ENCODE data around the gene MLEC. TPM values are rescaled to one million over a fixed set of nuclear protein-coding genes. Genes with fewer than 3 reads are reported as not detected.

MLEC gene
- total and polyA plus RNA-seq, 2 donors (not counting 1 experiment from before 2014, with no cell fraction given), result 56.4 to 120 TPM

GRCh38 chr12:120700886-120701285 lies 13.9 kb downstream of the MLEC start:
- TF ChIP-seq EZH2 (IDR thresholded peaks at IDR 0.05; ENCODE audit: low read length, missing control alignments), result no peak
- H3K27ac ChIP-seq (ENCODE audit: insufficient read depth, low read length), result no peak overlapping the region
- no peaks in the 10 kb centered on the region for H3K79me2 ChIP-seq (ENCODE audit: control insufficient read depth, insufficient read depth, low read length)
- H4K20me1 ChIP-seq (ENCODE audit: control insufficient read depth, extremely low read depth, insufficient read depth, low read length), result no peaks in the 10 kb centered on the region
- H3K9me3 ChIP-seq (ENCODE audit: control insufficient read depth, insufficient read depth, low read depth, low read length), result no peaks in the 10 kb centered on the region
- no peaks in the 10 kb centered on the region for H3K27me3 ChIP-seq (ENCODE audit: control insufficient read depth, insufficient read depth, low read length)
- no peak overlapping the region for H3K9ac ChIP-seq (ENCODE audit: insufficient read depth, low read length)
- no peak for DNase-seq (ENCODE audit: low read depth in 2 of 2)
- H3K4me2 ChIP-seq (ENCODE audit: extremely low read depth, insufficient read depth, low read length), result no peak overlapping the region
- no peak overlapping the region for H2AFZ ChIP-seq (ENCODE audit: low read length)
- H3K4me3 ChIP-seq (replicated peaks in 1 of 4; ENCODE audit: control extremely low read depth in 1 of 4, insufficient read depth in 1 of 4, low read depth in 3 of 4, low read length in 4 of 4), result no peak overlapping the region
- H3K4me1 ChIP-seq (ENCODE audit: control insufficient read depth, extremely low read depth, insufficient read depth, low read length), result no peaks in the 10 kb centered on the region
- H3K36me3 ChIP-seq (ENCODE audit: control insufficient read depth, insufficient read depth, low read length), result peaks cover 20% of the 10 kb centered on the region

- Histone ChIP-seq H2AFZ (ENCODE audit: low read length) (no peak overlapping the region), H3K4me3 (replicated peaks in 1 of 4; ENCODE audit: control extremely low read depth in 1 of 4, insufficient read depth in 1 of 4, low read depth in 3 of 4, low read length in 4 of 4) (no peak overlapping the region), H3K36me3 (ENCODE audit: control insufficient read depth, insufficient read depth, low read length) (peaks cover 15% of the 10 kb centered on the region), H3K4me1 (ENCODE audit: control insufficient read depth, extremely low read depth, insufficient read depth, low read length) (no peaks in the 10 kb centered on the region), H3K9me3 (ENCODE audit: control insufficient read depth, insufficient read depth, low read depth, low read length) (no peaks in the 10 kb centered on the region), H4K20me1 (ENCODE audit: control insufficient read depth, extremely low read depth, insufficient read depth, low read length) (no peaks in the 10 kb centered on the region), H3K9ac (ENCODE audit: insufficient read depth, low read length) (no peak overlapping the region), H3K4me2 (ENCODE audit: extremely low read depth, insufficient read depth, low read length) (no peak overlapping the region), H3K79me2 (ENCODE audit: control insufficient read depth, insufficient read depth, low read length) (no peaks in the 10 kb centered on the region), H3K27me3 (ENCODE audit: control insufficient read depth, insufficient read depth, low read length) (no peaks in the 10 kb centered on the region), H3K27ac (ENCODE audit: insufficient read depth, low read length) (no peak overlapping the region)
- no peak for TF ChIP-seq EZH2 (IDR thresholded peaks at IDR 0.05; ENCODE audit: low read length, missing control alignments)
- TF ChIP-seq CTCF (conservative IDR thresholded peaks at IDR 0.05 in 1 of 2, IDR thresholded peaks at IDR 0.05 in 1 of 2; ENCODE audit: low read depth in 1 of 2, low read length in 2 of 2), result no peak
- no peak for DNase-seq (ENCODE audit: low read depth in 2 of 2)
Measured at GRCh38 chr12:120702637-120703036, 15.7 kb downstream of the MLEC start.

GRCh38 chr12:120703311-120703942 lies 16.5 kb downstream of the MLEC start:
- H3K4me3 ChIP-seq (replicated peaks in 1 of 4; ENCODE audit: control extremely low read depth in 1 of 4, insufficient read depth in 1 of 4, low read depth in 3 of 4, low read length in 4 of 4), result no peak overlapping the region
- H3K79me2 ChIP-seq (ENCODE audit: control insufficient read depth, insufficient read depth, low read length), result no peaks in the 10 kb centered on the region
- TF ChIP-seq CTCF (conservative IDR thresholded peaks at IDR 0.05 in 1 of 2, IDR thresholded peaks at IDR 0.05 in 1 of 2; ENCODE audit: low read depth in 1 of 2, low read length in 2 of 2) (no peak), EZH2 (IDR thresholded peaks at IDR 0.05; ENCODE audit: low read length, missing control alignments) (no peak)
- H3K4me2 ChIP-seq (ENCODE audit: extremely low read depth, insufficient read depth, low read length), result no peak overlapping the region
- H3K27me3 ChIP-seq (ENCODE audit: control insufficient read depth, insufficient read depth, low read length), result no peaks in the 10 kb centered on the region
- peaks cover 14% of the 10 kb centered on the region for H3K36me3 ChIP-seq (ENCODE audit: control insufficient read depth, insufficient read depth, low read length)
- H3K9ac ChIP-seq (ENCODE audit: insufficient read depth, low read length), result no peak overlapping the region
- no peaks in the 10 kb centered on the region for H3K9me3 ChIP-seq (ENCODE audit: control insufficient read depth, insufficient read depth, low read depth, low read length)
- no peak overlapping the region for H3K27ac ChIP-seq (ENCODE audit: insufficient read depth, low read length)
- H3K4me1 ChIP-seq (ENCODE audit: control insufficient read depth, extremely low read depth, insufficient read depth, low read length), result no peaks in the 10 kb centered on the region
- H2AFZ ChIP-seq (ENCODE audit: low read length), result no peak overlapping the region
- H4K20me1 ChIP-seq (ENCODE audit: control insufficient read depth, extremely low read depth, insufficient read depth, low read length), result no peaks in the 10 kb centered on the region
- no peak for DNase-seq (ENCODE audit: low read depth in 2 of 2)
